ENCODE data around the gene RNU5B-1. TPM values are rescaled to one million over a fixed set of nuclear protein-coding genes. Genes with fewer than 3 reads are reported as not detected.

The RNU5B-1 gene
- total and polyA plus RNA-seq, 2 of the 8 experiments (the other 6 are each of a cell fraction or from before 2014, with no cell fraction given) = not detected

DNA sequence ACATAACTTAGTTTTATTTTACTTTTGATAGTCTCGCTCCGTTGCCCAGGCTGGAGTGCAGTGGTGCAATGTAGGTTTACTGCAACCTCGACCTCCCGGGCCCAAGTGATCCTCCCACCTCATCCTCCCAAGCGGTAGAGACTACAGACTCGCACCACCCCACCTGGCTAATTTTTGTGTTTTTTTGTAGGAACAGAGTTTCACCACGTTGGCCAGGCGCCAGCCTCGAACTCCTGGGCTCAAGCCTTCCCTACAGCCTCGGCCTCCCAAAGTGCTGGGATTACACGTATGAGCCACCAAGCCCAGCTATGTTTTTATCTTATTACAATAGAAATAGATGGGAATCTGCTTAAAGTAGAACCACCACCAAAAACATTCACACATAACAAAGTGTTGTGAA, 5.7 kb upstream of the RNU5B-1 start:
- no peaks in the 10 kb centered on the region for H4K20me1 ChIP-seq (replicated peaks in 1 of 2; ENCODE audit: control insufficient read depth in 1 of 2, insufficient read depth in 2 of 2, low read length in 2 of 2)
- H2AFZ ChIP-seq (ENCODE audit: low read length) = no peak overlapping the region
- no peak overlapping the region for H4K8ac ChIP-seq (ENCODE audit: extremely low read depth, insufficient read depth, low read length)
- no peak overlapping the region for H3K9ac ChIP-seq (replicated peaks in 1 of 4; ENCODE audit: extremely low read depth in 1 of 4, low read depth in 3 of 4, low read length in 3 of 4)
- ChIA-PET CTCF (ENCODE audit: partially characterized antibody) (interaction anchor here (0.6 to 4.8 kb wide), 8 partner anchors 9 to 132 kb away, joined by 3 to 33 read pairs (median 4); partner anchors contain the start of gene PARP16), POLR2A (ENCODE audit: partially characterized antibody) (interaction anchor here (1.3 to 8.3 kb wide), 5 partner anchors 9 to 111 kb away, joined by 3 to 123 read pairs (median 7); partner anchors contain the start of genes CLPX and PARP16)
- H2AK5ac ChIP-seq (ENCODE audit: low read depth, low read length) = no peak overlapping the region
- no peaks in the 10 kb centered on the region for H3K27me3 ChIP-seq (replicated peaks in 1 of 4; ENCODE audit: control insufficient read depth in 3 of 4, extremely low read depth in 1 of 4, insufficient read depth in 3 of 4, low read length in 3 of 4)
- peaks cover 0 to 2% of the 10 kb centered on the region in 2 experiments; a peak in 1 of 4 replicates for H3K9me3 ChIP-seq (ENCODE audit: insufficient read depth in 2 of 2, low read depth in 1 of 2, low read length in 1 of 2)
- no peak overlapping the region for H3K23ac ChIP-seq (ENCODE audit: insufficient read length)
- H3K14ac ChIP-seq (ENCODE audit: insufficient read length) = no peak overlapping the region
- TF ChIP-seq, protein P1, sequence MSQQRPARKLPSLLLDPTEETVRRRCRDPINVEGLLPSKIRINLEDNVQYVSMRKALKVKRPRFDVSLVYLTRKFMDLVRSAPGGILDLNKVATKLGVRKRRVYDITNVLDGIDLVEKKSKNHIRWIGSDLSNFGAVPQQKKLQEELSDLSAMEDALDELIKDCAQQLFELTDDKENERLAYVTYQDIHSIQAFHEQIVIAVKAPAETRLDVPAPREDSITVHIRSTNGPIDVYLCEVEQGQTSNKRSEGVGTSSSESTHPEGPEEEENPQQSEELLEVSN (IDR thresholded peaks at IDR 0.05) = no peak
- TF ChIP-seq NRF1 (IDR thresholded peaks at IDR 0.05; ENCODE audit: low read depth, low read length) (no peak), JUN (IDR thresholded peaks at IDR 0.05; ENCODE audit: low read depth, low read length) (no peak), FOSL1 (IDR thresholded peaks at IDR 0.05; ENCODE audit: insufficient read depth, low read depth, low read length) (no peak), CHD1 (IDR thresholded peaks at IDR 0.05; ENCODE audit: low read depth, low read length) (no peak)
- TF ChIP-seq, protein P2, sequence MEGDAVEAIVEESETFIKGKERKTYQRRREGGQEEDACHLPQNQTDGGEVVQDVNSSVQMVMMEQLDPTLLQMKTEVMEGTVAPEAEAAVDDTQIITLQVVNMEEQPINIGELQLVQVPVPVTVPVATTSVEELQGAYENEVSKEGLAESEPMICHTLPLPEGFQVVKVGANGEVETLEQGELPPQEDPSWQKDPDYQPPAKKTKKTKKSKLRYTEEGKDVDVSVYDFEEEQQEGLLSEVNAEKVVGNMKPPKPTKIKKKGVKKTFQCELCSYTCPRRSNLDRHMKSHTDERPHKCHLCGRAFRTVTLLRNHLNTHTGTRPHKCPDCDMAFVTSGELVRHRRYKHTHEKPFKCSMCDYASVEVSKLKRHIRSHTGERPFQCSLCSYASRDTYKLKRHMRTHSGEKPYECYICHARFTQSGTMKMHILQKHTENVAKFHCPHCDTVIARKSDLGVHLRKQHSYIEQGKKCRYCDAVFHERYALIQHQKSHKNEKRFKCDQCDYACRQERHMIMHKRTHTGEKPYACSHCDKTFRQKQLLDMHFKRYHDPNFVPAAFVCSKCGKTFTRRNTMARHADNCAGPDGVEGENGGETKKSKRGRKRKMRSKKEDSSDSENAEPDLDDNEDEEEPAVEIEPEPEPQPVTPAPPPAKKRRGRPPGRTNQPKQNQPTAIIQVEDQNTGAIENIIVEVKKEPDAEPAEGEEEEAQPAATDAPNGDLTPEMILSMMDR (IDR thresholded peaks at IDR 0.05; ENCODE audit: control extremely low read depth in 1 of 3, insufficient read depth in 1 of 3, low read depth in 1 of 3, low read length in 3 of 3) = no peak
- H3K79me2 ChIP-seq (ENCODE audit: control insufficient read depth in 1 of 2, insufficient read depth in 2 of 2, low read length in 2 of 2) = no peaks in the 10 kb centered on the region
- H2BK5ac ChIP-seq (ENCODE audit: low read depth, low read length) = no peak overlapping the region
- H2BK15ac ChIP-seq (ENCODE audit: low read length) = no peak overlapping the region
- no peak overlapping the region for H2BK20ac ChIP-seq (ENCODE audit: low read length)
- no peaks in the 10 kb centered on the region for H3K79me1 ChIP-seq (ENCODE audit: low read depth, low read length)
- FAIRE-seq (no peak), DNase-seq (ENCODE audit: low read depth in 1 of 2, low spot score in 2 of 2) (no peak)
- no peak overlapping the region for H3K18ac ChIP-seq (ENCODE audit: extremely low read depth, low read length)
- 0 out of 2 replicates have a peak, but pooled peaks cover 2% of the 10 kb centered on the region for H3K23me2 ChIP-seq (ENCODE audit: low read depth, low read length)
- no peak overlapping the region for H3K4me3 ChIP-seq (ENCODE audit: extremely low read depth in 1 of 4, insufficient read depth in 2 of 4, low read depth in 3 of 4, low read length in 4 of 4)
- peaks cover 0 to 4% (median under 1%) of the 10 kb centered on the region in 4 experiments; a peak in 1 of 7 replicates for H3K4me1 ChIP-seq (replicated peaks in 1 of 4; ENCODE audit: control insufficient read depth in 3 of 4, insufficient read depth in 4 of 4, low read length in 3 of 4)
- H3K27ac ChIP-seq (ENCODE audit: low read depth, low read length) = no peak overlapping the region
- no peak overlapping the region for H4K91ac ChIP-seq (replicated peaks; ENCODE audit: insufficient read length, low read length)
- H3K36me3 ChIP-seq (ENCODE audit: control insufficient read depth in 2 of 4, insufficient read depth in 4 of 4, low read length in 3 of 4) = no peaks in the 10 kb centered on the region
- no peak overlapping the region for H2BK12ac ChIP-seq (ENCODE audit: low read depth, low read length)
- H4K5ac ChIP-seq (ENCODE audit: insufficient read length, low read depth, low read length) = no peak overlapping the region
- H3K56ac ChIP-seq (replicated peaks; ENCODE audit: insufficient read length, low read depth, low read length) = no peak overlapping the region
- no peak overlapping the region for H3K4ac ChIP-seq (replicated peaks; ENCODE audit: insufficient read length, low read depth, low read length)
- H2BK120ac ChIP-seq (replicated peaks; ENCODE audit: low read depth, low read length) = no peak overlapping the region
- WGBS, 2 experiments (ENCODE audit: extremely low coverage in 1 of 2, insufficient coverage in 1 of 2, insufficient read length in 1 of 2, insufficient replicate concordance in 2 of 2, low coverage in 1 of 2, low lambda C conversion rate in 2 of 2, missing lambda C conversion rate in 1 of 2) = 95% methylated on average over 11 of the region's 11 CpGs; no CpG with 5 or more reads in 1 of the 2 experiments
- H3K4me2 ChIP-seq (ENCODE audit: insufficient read depth in 1 of 2, low read depth in 2 of 2, low read length in 2 of 2) = no peak overlapping the region
